Adrenal gland (tissue), 12 donors: ENCODE data around the gene NIN. TPM values are rescaled to one million over a fixed set of nuclear protein-coding genes. Genes with fewer than 3 reads are reported as not detected.

Source experiments
- DNase-seq, 7 donors: peaks; one replicate each; pipeline ENCODE4 v3.0.0-alpha.2; 2019 to 2020
- H3K27ac ChIP-seq, 5 donors: fragments of 200-600 bp; sonication (generic) in 4 of 5; 1 replicate in 3 of 5; 2 replicates in 2 of 5; pipeline versions ENCODE4 v1.5.1 to v1.8.0; 2016 to 2020; ENCODE audit warnings: mild to moderate bottlenecking in 1 of 5
- H3K27me3 ChIP-seq: fragments of 200-600 bp; 2 replicates; pipeline ENCODE4 v1.8.0; 2021
- H3K36me3 ChIP-seq, 2 donors: fragments of 200-600 bp; replicated peaks in 1 of 2; 1 replicate in 1 of 2; 2 replicates in 1 of 2; pipeline versions ENCODE4 v1.5.1 to v1.8.0; 2018 to 2022
- H3K4me1 ChIP-seq, 2 donors: fragments of 200-600 bp; replicated peaks in 1 of 2; 1 replicate in 1 of 2; 2 replicates in 1 of 2; pipeline versions ENCODE4 v1.5.1 to v1.8.0; 2018 to 2021
- H3K4me3 ChIP-seq, 4 donors: fragments of 200-600 bp; sonication (generic) in 3 of 4; one replicate each; pipeline ENCODE4 v1.5.1; 2016 to 2018
- H3K9me3 ChIP-seq, 3 donors: fragments of 200-600 bp; sonication (generic) in 1 of 3; replicated peaks in 1 of 3; 1 replicate in 2 of 3; 2 replicates in 1 of 3; pipeline versions ENCODE4 v1.5.1 to v1.8.0; 2016 to 2021
- CTCF ChIP-seq, 6 experiments: fragments of 450-650 bp in 4 of 6; fragments of 200-600 bp in 2 of 6; sonication (generic) in 1 of 6; IDR thresholded peaks; 1 replicate in 5 of 6; 2 replicates in 1 of 6; pipeline versions ENCODE4 v1.5.1 to v1.8.0; 2016 to 2021; ENCODE audit warnings: antibody characterized with exemption in 6 of 6, mild to moderate bottlenecking in 2 of 6, moderate library complexity in 1 of 6
- POLR2A ChIP-seq, 2 donors: fragments of 450-650 bp; IDR thresholded peaks; one replicate each; pipeline ENCODE4 v1.6.1; 2017; ENCODE audit warnings: antibody characterized with exemption in 2 of 2, mild to moderate bottlenecking in 2 of 2, moderate library complexity in 1 of 2
- WGBS, 4 donors: extraction: QIAGEN DNeasy Blood & Tissue Kit in 2 of 4; methylation state at CpG; one replicate each; pipeline versions ENCODE4 v1.1.5 to v1.1.7; 2013 to 2017; 5-methylcytosine and 5-hydroxymethylcytosine counted together
- intact Hi-C, 2 donors: fragments of 100-400 bp; cut with DNase I; formaldehyde crosslinking; loops; one replicate each; pipeline versions ENCODE4 v1.14.1 to v1.15.0; 2022 to 2023
- polyA plus RNA-seq, 3 donors: library from polyadenylated mRNA; stranded (reverse); fragments of 200-250 nt in 2 of 3; fragments of 350-450 nt in 1 of 3; fragmentation: Illumina TruSeq in 1 of 3; extraction: RNeasy Lipid Tissue Mini Kit (QIAGEN cat#74804) in 1 of 3; gene quantifications; one replicate each; pipeline ENCODE4 v1.2.3, GENCODE V29; 2013 to 2014
- total RNA-seq, 9 donors: library from RNA; depleted of rRNA in 4 of 9; stranded (reverse); fragments of >200 nt in 4 of 9; fragments of 120-200 nt in 1 of 9; fragmentation: NEBNext Ultra II Directional in 1 of 9; extraction: Animal tissue kit (Norgen Biotek cat#: 25700) in 1 of 9; gene quantifications; one replicate each; pipeline versions ENCODE4 v1.1.0 to v1.2.4, GENCODE V29; 2013 to 2023
- donor health status: healthy with polysubstance abuse.
- donor health status: Bipolar disorder and iron deficiency.
- donor health status: DM: yes; HTN: yes; CAD: no.
- donor health status: DM: no; HTN: no; CAD: no.
- donor health status: DM: no; HTN: no; CAD: no.
- donor health status: DM: yes; HTN: yes; CAD: no.

Gene NIN
- total and polyA plus RNA-seq, 12 donors, result 3.0 to 66.1 (median 17.9) TPM

GRCh38 chr14:50808053-50808452, 22.9 kb downstream of the NIN start:
- no peaks in the 10 kb centered on the region for H3K36me3 ChIP-seq
- no peak for TF ChIP-seq POLR2A (IDR thresholded peaks at IDR 0.05)
- TF ChIP-seq CTCF (IDR thresholded peaks at IDR 0.05), result no peak
- H3K27ac ChIP-seq, result no peak overlapping the region
- H3K27me3 ChIP-seq, result no peaks in the 10 kb centered on the region
- no peak for DNase-seq
- H3K4me1 ChIP-seq, result no peaks in the 10 kb centered on the region
- intact Hi-C loops, result no loop called here
- no peaks in the 10 kb centered on the region for H3K9me3 ChIP-seq
- H3K4me3 ChIP-seq, result no peak overlapping the region
- 86 to 90% (median 86%) methylated on average over 4 to 5 of the region's 5 CpGs for WGBS, 4 donors

GRCh38 chr14:50806241-50806933, 24.6 kb downstream of the NIN start:
- Histone ChIP-seq H3K27ac (no peak overlapping the region), H3K9me3 (no peaks in the 10 kb centered on the region), H3K27me3 (no peaks in the 10 kb centered on the region), H3K4me3 (no peak overlapping the region), H3K36me3 (no peaks in the 10 kb centered on the region), H3K4me1 (no peaks in the 10 kb centered on the region)
- intact Hi-C loops, result no loop called here
- no peak for DNase-seq
- WGBS, 4 donors, result 65 to 86% (median 70%) methylated on average over 3 of the region's 3 CpGs
- TF ChIP-seq CTCF (IDR thresholded peaks at IDR 0.05) (no peak), POLR2A (IDR thresholded peaks at IDR 0.05) (no peak)

GRCh38 chr14:50805396-50805795, 25.6 kb downstream of the NIN start:
- H3K27me3 ChIP-seq, result no peaks in the 10 kb centered on the region
- no peak for DNase-seq
- no peaks in the 10 kb centered on the region for H3K36me3 ChIP-seq
- H3K4me3 ChIP-seq, result no peak overlapping the region
- H3K4me1 ChIP-seq, result no peaks in the 10 kb centered on the region
- 88 to 95% (median 94%) methylated on average over 3 of the region's 3 CpGs for WGBS, 4 donors
- intact Hi-C loops, result no loop called here
- no peak for TF ChIP-seq CTCF (IDR thresholded peaks at IDR 0.05)
- no peaks in the 10 kb centered on the region for H3K9me3 ChIP-seq
- H3K27ac ChIP-seq, result no peak overlapping the region

GRCh38 chr14:50804181-50804721, 26.7 kb downstream of the NIN start:
- intact Hi-C loops, result no loop called here
- peak overlapping the region in 1 of 5 donors; percentile 46 for H3K27ac ChIP-seq
- H3K4me1 ChIP-seq, result no peaks in the 10 kb centered on the region
- H3K4me3 ChIP-seq, result no peak overlapping the region
- no peaks in the 10 kb centered on the region for H3K27me3 ChIP-seq
- no peaks in the 10 kb centered on the region for H3K36me3 ChIP-seq
- no peak for TF ChIP-seq CTCF (IDR thresholded peaks at IDR 0.05)
- TF ChIP-seq POLR2A (IDR thresholded peaks at IDR 0.05), result no peak
- H3K9me3 ChIP-seq, result no peaks in the 10 kb centered on the region
- no peak for DNase-seq
- WGBS, 4 donors, result 70 to 79% (median 76%) methylated on average over 5 of the region's 5 CpGs
